K562 (cell line): ENCODE measurements around the gene ZFAND3. TPM values are rescaled to one million over a fixed set of nuclear protein-coding genes. Genes with fewer than 3 reads are reported as not detected.

Source experiments
- ATAC-seq: fragments of 200-7000 bp; cut with Tn5 transposase; 3 replicates; pipeline ENCODE4 v1.9.1; 2020; ENCODE audit warnings: moderate library complexity
- BruUV-seq: library from RNA; stranded (reverse); fragments of 400-500 nt; replicated peaks from 2 replicates; lab custom pipeline; 2021; lab: Mats Ljungman, UMichigan
- CTCF ChIA-PET: fragments of 300-600 bp; formaldehyde crosslinking; extraction: SDS; loops from one replicate; lab custom pipeline; 2021; ENCODE audit warnings: low intra/inter-chr PET ratio; lab: Yijun Ruan, JAX
- POLR2A ChIA-PET: fragments of 300-600, 350-650 bp; sonication (Branson Sonifier 250); formaldehyde crosslinking; extraction: SDS; loops from one replicate; lab custom pipeline; 2021; ENCODE audit warnings: antibody characterized with exemption, inconsistent platforms; lab: Yijun Ruan, JAX
- DNase-seq, 4 experiments: peaks; one replicate each; pipeline versions ENCODE4 v3.0.0 to v3.0.0-alpha.2; 2011 to 2018; ENCODE audit warnings: low spot score in 3 of 4, mixed read lengths in 3 of 4; ENCODE audit errors: extremely low read depth in 1 of 4
- FAIRE-seq: peaks from 2 replicates; lab custom pipeline; 2011; peaks lifted over from hg19 to GRCh38; lab: Jason Lieb, UNC
- H2AFZ ChIP-seq: 2 replicates; pipeline ENCODE4 v1.6.0; 2011; ENCODE audit warnings: low read depth, low read length, control low read depth, inconsistent platforms
- H3K27ac ChIP-seq: fragments of 200-600 bp; 3 replicates; pipeline ENCODE4 v1.8.0; 2011; ENCODE audit warnings: low read depth, mild to moderate bottlenecking, control low read depth, inconsistent platforms, low read length, moderate library complexity, mixed read lengths; ENCODE audit errors: extremely low read depth
- H3K27me3 ChIP-seq, 2 experiments: fragments of 300-600 bp in 1 of 2; 2 replicates in 1 of 2; 3 replicates in 1 of 2; pipeline versions ENCODE4 v1.6.0 to v1.8.0; 2011; ENCODE audit warnings: inconsistent platforms in 2 of 2, low read length in 2 of 2, mild to moderate bottlenecking in 1 of 2, mixed read lengths in 1 of 2, moderate library complexity in 1 of 2; ENCODE audit not compliant: control insufficient read depth in 2 of 2, insufficient read depth in 2 of 2
- H3K36me3 ChIP-seq: fragments of 300-600 bp; 3 replicates; pipeline ENCODE4 v1.8.0; 2011; ENCODE audit warnings: mild to moderate bottlenecking, low read length, inconsistent platforms; ENCODE audit not compliant: control insufficient read depth, insufficient read depth
- H3K4me1 ChIP-seq, 2 experiments: fragments of 200-600 bp in 1 of 2; replicated peaks in 1 of 2; 2 replicates in 1 of 2; 3 replicates in 1 of 2; pipeline versions ENCODE4 v1.5.1 to v1.8.0; 2011; ENCODE audit warnings: inconsistent platforms in 2 of 2, low read length in 2 of 2, mild to moderate bottlenecking in 1 of 2, mixed read lengths in 1 of 2, moderate library complexity in 1 of 2; ENCODE audit not compliant: control insufficient read depth in 2 of 2, insufficient read depth in 2 of 2
- H3K4me2 ChIP-seq: 2 replicates; pipeline ENCODE4 v1.6.1; 2011; ENCODE audit warnings: low read length, control low read depth, inconsistent platforms, mixed read lengths; ENCODE audit not compliant: insufficient read depth
- H3K4me3 ChIP-seq: fragments of 200-600 bp; sonication (generic), shearing (Covaris generic); 2 replicates; pipeline ENCODE4 v1.5.1; 2016; ENCODE audit warnings: control low read depth, inconsistent platforms
- H3K79me2 ChIP-seq: fragments of 200-600 bp; 3 replicates; pipeline ENCODE4 v1.8.0; 2011; ENCODE audit warnings: low read length, inconsistent platforms; ENCODE audit not compliant: control insufficient read depth, insufficient read depth
- H3K9ac ChIP-seq, 2 experiments: 2 replicates each; pipeline versions ENCODE4 v1.6.0 to v1.6.1; 2011; ENCODE audit warnings: low read depth in 2 of 2, low read length in 2 of 2, control low read depth in 1 of 2, inconsistent platforms in 1 of 2, mild to moderate bottlenecking in 1 of 2, mixed read lengths in 1 of 2; ENCODE audit not compliant: insufficient read depth in 1 of 2
- H3K9me1 ChIP-seq: one replicate; pipeline ENCODE4 v1.6.0; 2011; ENCODE audit warnings: inconsistent platforms, mild to moderate bottlenecking, low read length, moderate library complexity; ENCODE audit not compliant: control insufficient read depth, insufficient read depth
- H3K9me3 ChIP-seq: replicated peaks from 2 replicates; pipeline ENCODE4 v1.5.1; 2011; ENCODE audit warnings: low read depth, low read length, inconsistent platforms; ENCODE audit not compliant: control insufficient read depth, insufficient read depth
- H4K20me1 ChIP-seq: replicated peaks from 2 replicates; pipeline ENCODE4 v1.6.1; 2011; ENCODE audit warnings: low read length, inconsistent platforms, mixed read lengths; ENCODE audit not compliant: control insufficient read depth, insufficient read depth
- CBFB ChIP-seq: sonication (generic); formaldehyde crosslinking; IDR thresholded peaks from 2 replicates; pipeline ENCODE4 v1.4.0; 2020; ENCODE audit warnings: mild to moderate bottlenecking, missing genetic modification reagents
- CC2D1A ChIP-seq: fragments of 450-650 bp; IDR thresholded peaks from 2 replicates; pipeline ENCODE4 v1.6.1; 2017; ENCODE audit warnings: mild to moderate bottlenecking
- ELK1 ChIP-seq: sonication (generic); formaldehyde crosslinking; IDR thresholded peaks from 2 replicates; pipeline ENCODE4 v1.8.1; 2022; ENCODE audit warnings: missing genetic modification reagents
- FUS ChIP-seq: fragments of 200-400 bp; formaldehyde crosslinking; optimal IDR thresholded peaks from 2 replicates; pipeline ENCODE3; 2017; ENCODE audit warnings: low read depth, low read length
- PKNOX1 ChIP-seq: fragments of 450-650 bp; IDR thresholded peaks from 2 replicates; pipeline ENCODE4 v1.6.1; 2016
- SMARCE1 ChIP-seq: fragments of 450-650 bp; IDR thresholded peaks from 2 replicates; pipeline ENCODE4 v1.7.1; 2016; ENCODE audit warnings: mild to moderate bottlenecking
- TCFL5 ChIP-seq: fragments of 250-450 bp; sonication (Bioruptor Pico); conservative IDR thresholded peaks from 2 replicates; pipeline ENCODE4 v1.6.1; 2021; ENCODE audit warnings: mild to moderate bottlenecking, moderate library complexity, matching md5 sums
- WGBS: fragments of 100-300 bp; shearing (Covaris generic); methylation state at CpG from one replicate; pipeline ENCODE4 v1.1.6; 2016; ENCODE audit warnings: low coverage, mixed read lengths; ENCODE audit not compliant: insufficient coverage; ENCODE audit errors: missing lambda C conversion rate; 5-methylcytosine and 5-hydroxymethylcytosine counted together
- in situ Hi-C: fragments of 300-500 bp; cut with MboI; formaldehyde crosslinking; loops from 4 replicates; pipeline ENCODE4 v1.15.0; 2018; ENCODE audit warnings: inconsistent platforms, mixed read lengths
- intact Hi-C: fragments of 100-400 bp; cut with micrococcal nuclease; formaldehyde crosslinking; loops from 2 replicates; pipeline ENCODE4 v1.14.2; 2022
- polyA plus RNA-seq, 8 experiments: library from polyadenylated mRNA; depleted of rRNA in 4 of 8; stranded (reverse) in 5 of 8; unstranded in 3 of 8; fragments of >200 nt; fragmentation: Nextera tagmentation in 2 of 8; fragmentation: Illumina TruSeq in 1 of 8; extraction: Ambion mirVana in 2 of 8; extraction: Trizol in 1 of 8; gene quantifications; 2 replicates each; pipeline versions ENCODE4 v1.2.1 to v1.2.3, GENCODE V29; 2011 to 2014; ENCODE audit warnings: inconsistent platforms in 1 of 8, missing spikeins in 1 of 8
- total RNA-seq, 7 experiments: library from RNA; depleted of rRNA in 6 of 7; stranded (reverse); fragments of >200 nt in 6 of 7; fragmentation: Illumina TruSeq in 2 of 7; extraction: Trizol in 2 of 7; gene quantifications; 2 replicates each; pipeline versions ENCODE4 v1.2.1 to v1.2.3, GENCODE V29; 2011 to 2021; ENCODE audit warnings: low replicate concordance in 1 of 7
- TF ChIP-seq, protein P1 (sequence below): fragments of 200-800 bp; sonication (Bioruptor generic); IDR thresholded peaks from 2 replicates; pipeline ENCODE4 v1.6.1; 2017; ENCODE audit warnings: missing genetic modification characterization, missing compliant biosample characterization

Gene ZFAND3
- total and polyA plus RNA-seq, 9 of the 15 experiments (the other 6 are each of a cell fraction or from before 2014, with no cell fraction given), result 0.81 to 26.6 (median 11.8) TPM

- peaks cover 44 to 67% of the 10 kb centered on the region in 2 experiments for H3K27me3 ChIP-seq
- no peaks in the 10 kb centered on the region for H3K36me3 ChIP-seq
- no peak overlapping the region for H3K27ac ChIP-seq
- no peak for FAIRE-seq
- peaks cover 25% of the 10 kb centered on the region for H4K20me1 ChIP-seq
- no peaks in the 10 kb centered on the region for H3K9me1 ChIP-seq
- in situ Hi-C loops (no loop called here), intact Hi-C loops (no loop called here)
- BruUV-seq, result no TSS peak
- no peaks in the 10 kb centered on the region for H3K79me2 ChIP-seq
- TF ChIP-seq PKNOX1 (no peak), TCFL5 (CRISPR knock-in tag) (no peak), CBFB (CRISPR knock-in tag) (no peak), FUS (no peak), CC2D1A (no peak), ELK1 (CRISPR knock-in tag) (no peak), SMARCE1 (no peak)
- TF ChIP-seq, protein P1, sequence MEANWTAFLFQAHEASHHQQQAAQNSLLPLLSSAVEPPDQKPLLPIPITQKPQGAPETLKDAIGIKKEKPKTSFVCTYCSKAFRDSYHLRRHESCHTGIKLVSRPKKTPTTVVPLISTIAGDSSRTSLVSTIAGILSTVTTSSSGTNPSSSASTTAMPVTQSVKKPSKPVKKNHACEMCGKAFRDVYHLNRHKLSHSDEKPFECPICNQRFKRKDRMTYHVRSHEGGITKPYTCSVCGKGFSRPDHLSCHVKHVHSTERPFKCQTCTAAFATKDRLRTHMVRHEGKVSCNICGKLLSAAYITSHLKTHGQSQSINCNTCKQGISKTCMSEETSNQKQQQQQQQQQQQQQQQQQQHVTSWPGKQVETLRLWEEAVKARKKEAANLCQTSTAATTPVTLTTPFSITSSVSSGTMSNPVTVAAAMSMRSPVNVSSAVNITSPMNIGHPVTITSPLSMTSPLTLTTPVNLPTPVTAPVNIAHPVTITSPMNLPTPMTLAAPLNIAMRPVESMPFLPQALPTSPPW (CRISPR knock-in tag), result no peak
- ChIA-PET POLR2A (interaction anchor here (2.0 kb wide), 1 partner anchor 10 kb away, joined by 7 read pairs; no protein-coding TSS in a partner anchor), CTCF (no interaction called here)
- DNase-seq, result no peak
- 23% methylated on average over 8 of the region's 8 CpGs for WGBS
- H2AFZ ChIP-seq, result no peak overlapping the region
- no peak overlapping the region for H3K4me2 ChIP-seq
- ATAC-seq, result no peak
- no peaks in the 10 kb centered on the region for H3K9me3 ChIP-seq
- no peak overlapping the region for H3K9ac ChIP-seq
- H3K4me3 ChIP-seq, result no peak overlapping the region
- H3K4me1 ChIP-seq, result peaks cover 0 to 1% of the 10 kb centered on the region in 2 experiments; a peak in 3 of 5 replicates
Measured at GRCh38 chr6:38174315-38174714, 354.8 kb downstream of the ZFAND3 start.
